ENCODE measurements around the gene UBE2J2. TPM values are rescaled to one million over a fixed set of nuclear protein-coding genes. Genes with fewer than 3 reads are reported as not detected.

The UBE2J2 gene
- total and polyA plus RNA-seq, 2 of the 8 experiments (the other 6 are each of a cell fraction or from before 2014, with no cell fraction given): 33.6 to 67.9 TPM

GRCh38 chr1:1208713-1209433 is 64.8 kb downstream of the UBE2J2 start:
- Histone ChIP-seq H3K4me2 (ENCODE audit: insufficient read depth in 1 of 2, low read depth in 2 of 2, low read length in 2 of 2) (no peak overlapping the region), H3K23ac (ENCODE audit: insufficient read length) (no peak overlapping the region), H2AK5ac (ENCODE audit: low read depth, low read length) (no peak overlapping the region), H3K27ac (ENCODE audit: low read depth, low read length) (no peak overlapping the region), H3K23me2 (ENCODE audit: low read depth, low read length) (peaks cover 8% of the 10 kb centered on the region; the same call in 1 of the 2 replicates), H2BK5ac (ENCODE audit: low read depth, low read length) (no peak overlapping the region), H3K14ac (ENCODE audit: insufficient read length) (no peak overlapping the region), H3K9me3 (ENCODE audit: insufficient read depth in 2 of 2, low read depth in 1 of 2, low read length in 1 of 2) (no peaks in the 10 kb centered on the region), H3K9ac (replicated peaks in 1 of 4; ENCODE audit: extremely low read depth in 1 of 4, low read depth in 3 of 4, low read length in 3 of 4) (no peak overlapping the region), H3K27me3 (replicated peaks in 1 of 4; ENCODE audit: control insufficient read depth in 3 of 4, extremely low read depth in 1 of 4, insufficient read depth in 3 of 4, low read length in 3 of 4) (peaks cover 0 to 16% (median 15%) of the 10 kb centered on the region in 4 experiments; a peak in 6 of 7 replicates), H4K5ac (ENCODE audit: insufficient read length, low read depth, low read length) (no peak overlapping the region), H3K79me1 (ENCODE audit: low read depth, low read length) (no peaks in the 10 kb centered on the region), H3K4me3 (ENCODE audit: extremely low read depth in 1 of 4, insufficient read depth in 2 of 4, low read depth in 3 of 4, low read length in 4 of 4) (no peak overlapping the region), H4K91ac (replicated peaks; ENCODE audit: insufficient read length, low read length) (peak overlapping the region; percentile 40), H2BK15ac (ENCODE audit: low read length) (no peak overlapping the region), H4K20me1 (replicated peaks in 1 of 2; ENCODE audit: control insufficient read depth in 1 of 2, insufficient read depth in 2 of 2, low read length in 2 of 2) (no peaks in the 10 kb centered on the region), H2BK120ac (replicated peaks; ENCODE audit: low read depth, low read length) (no peak overlapping the region), H3K56ac (replicated peaks; ENCODE audit: insufficient read length, low read depth, low read length) (no peak overlapping the region), H3K18ac (ENCODE audit: extremely low read depth, low read length) (no peak overlapping the region), H3K4ac (replicated peaks; ENCODE audit: insufficient read length, low read depth, low read length) (no peak overlapping the region), H3K79me2 (ENCODE audit: control insufficient read depth in 1 of 2, insufficient read depth in 2 of 2, low read length in 2 of 2) (no peaks in the 10 kb centered on the region), H2AFZ (ENCODE audit: low read length) (no peak overlapping the region), H3K36me3 (ENCODE audit: control insufficient read depth in 2 of 4, insufficient read depth in 4 of 4, low read length in 3 of 4) (no peaks in the 10 kb centered on the region), H3K4me1 (replicated peaks in 1 of 4; ENCODE audit: control insufficient read depth in 3 of 4, insufficient read depth in 4 of 4, low read length in 3 of 4) (peaks cover 0 to 13% (median 5%) of the 10 kb centered on the region in 4 experiments; a peak in 6 of 7 replicates), H2BK12ac (ENCODE audit: low read depth, low read length) (no peak overlapping the region), H4K8ac (ENCODE audit: extremely low read depth, insufficient read depth, low read length) (peak overlapping the region; percentile 25; the same call in 1 of the 2 replicates), H2BK20ac (ENCODE audit: low read length) (no peak overlapping the region)
- DNase-seq (ENCODE audit: low read depth in 1 of 2, low spot score in 2 of 2) (no peak), FAIRE-seq (no peak)
- WGBS, 2 experiments (ENCODE audit: extremely low coverage in 1 of 2, insufficient coverage in 1 of 2, insufficient read length in 1 of 2, insufficient replicate concordance in 2 of 2, low coverage in 1 of 2, low lambda C conversion rate in 2 of 2, missing lambda C conversion rate in 1 of 2): 94% methylated on average over 24 of the region's 38 CpGs; no CpG with 5 or more reads in 1 of the 2 experiments
- ChIA-PET POLR2A (ENCODE audit: partially characterized antibody) (interaction anchor here (0.9 kb wide), 1 partner anchor 176 kb away, joined by 3 read pairs; no protein-coding TSS in a partner anchor), CTCF (ENCODE audit: partially characterized antibody) (interaction anchor here (0.8 to 1.6 kb wide), 3 partner anchors 63 to 184 kb away, joined by 3 to 9 read pairs (median 3); no protein-coding TSS in a partner anchor)
- TF ChIP-seq SIX5 (IDR thresholded peaks at IDR 0.05; ENCODE audit: low read depth, low read length) (no peak), BCL11A (IDR thresholded peaks at IDR 0.05; ENCODE audit: low read depth in 2 of 2, low read length in 2 of 2) (no peak), GABPA (IDR thresholded peaks at IDR 0.05; ENCODE audit: borderline replicate concordance, insufficient read depth, low read length) (no peak), CBX8 (IDR thresholded peaks at IDR 0.05; ENCODE audit: borderline replicate concordance, low read depth, low read length) (no peak), KDM1A (IDR thresholded peaks at IDR 0.05; ENCODE audit: borderline replicate concordance, low read length) (no peak), RNF2 (IDR thresholded peaks at IDR 0.05; ENCODE audit: borderline replicate concordance, low read depth, low read length, missing control alignments, poor library complexity, severe bottlenecking) (no peak), YY1 (IDR thresholded peaks at IDR 0.05; ENCODE audit: low read depth, low read length) (no peak), KDM4A (IDR thresholded peaks at IDR 0.05; ENCODE audit: low read depth, low read length, severe bottlenecking) (no peak), HDAC2 (IDR thresholded peaks at IDR 0.05; ENCODE audit: borderline replicate concordance in 1 of 2, low read depth in 2 of 2, low read length in 2 of 2) (no peak), TEAD4 (IDR thresholded peaks at IDR 0.05; ENCODE audit: low read depth, low read length) (no peak), RBBP5 (IDR thresholded peaks at IDR 0.05; ENCODE audit: borderline replicate concordance, low read depth, low read length) (no peak), CHD2 (IDR thresholded peaks at IDR 0.05; ENCODE audit: low read length) (no peak)

Data from H1 (cell line).